Activated CD8-positive, alpha-beta T cell treated with anti-CD3 and anti-CD28 coated beads for 36 hours (primary cell): ENCODE results near the gene GDF2. TPM values are rescaled to one million over a fixed set of nuclear protein-coding genes. Genes with fewer than 3 reads are reported as not detected.
A peak's percentile ranks its signal among the peaks of the same experiment; 100 is the strongest.

Experiments
- ATAC-seq: fragments of 200-7000 bp; cut with Tn5 transposase; one replicate; pipeline ENCODE4 v1.10.0; 2021; ENCODE audit warnings: mild to moderate bottlenecking, moderate library complexity
- CTCF ChIA-PET: fragments of 350-600 bp; sonication (Branson Sonifier 250); formaldehyde crosslinking; loops from one replicate; lab custom pipeline; 2021; ENCODE audit warnings: antibody characterized with exemption; lab: Charles Lee
- POLR2A ChIA-PET: fragments of 350-600 bp; sonication (Branson Sonifier 250); formaldehyde crosslinking; loops from one replicate; lab custom pipeline; 2021; ENCODE audit warnings: antibody characterized with exemption; lab: Charles Lee
- DNase-seq: peaks from one replicate; pipeline ENCODE4 v3.0.0-alpha.2; 2020
- H3K27ac Mint-ChIP-seq: one replicate; pipeline ENCODE4 v1.8.0; 2021; ENCODE audit warnings: mild to moderate bottlenecking, mixed read lengths
- H3K27me3 Mint-ChIP-seq: one replicate; pipeline ENCODE4 v1.8.0; 2021; ENCODE audit warnings: mixed read lengths
- H3K36me3 Mint-ChIP-seq: one replicate; pipeline ENCODE4 v1.8.0; 2021; ENCODE audit warnings: low read depth, mixed read lengths
- H3K4me1 Mint-ChIP-seq: one replicate; pipeline ENCODE4 v1.8.0; 2021; ENCODE audit warnings: low read depth, mixed read lengths
- H3K4me3 Mint-ChIP-seq: one replicate; pipeline ENCODE4 v1.8.0; 2021; ENCODE audit warnings: mild to moderate bottlenecking, moderate library complexity, mixed read lengths
- H3K9me3 Mint-ChIP-seq: one replicate; pipeline ENCODE4 v1.8.0; 2021; ENCODE audit warnings: mixed read lengths
- intact Hi-C: fragments of 100-400 bp; cut with micrococcal nuclease; formaldehyde crosslinking; loops from one replicate; pipeline ENCODE4 v1.10.0; 2022
- total RNA-seq, 2 experiments: library from RNA; stranded (reverse); gene quantifications; one replicate each; pipeline ENCODE4 v1.2.3, GENCODE V29; 2021
- TF ChIP-seq, protein P1 (sequence below): fragments of 200-600 bp; IDR thresholded peaks from one replicate; pipeline ENCODE4 v1.8.0; 2022; ENCODE audit warnings: antibody characterized with exemption, mild to moderate bottlenecking

GDF2 gene
- total RNA-seq, 2 experiments from 2014 or later: not detected

DNA sequence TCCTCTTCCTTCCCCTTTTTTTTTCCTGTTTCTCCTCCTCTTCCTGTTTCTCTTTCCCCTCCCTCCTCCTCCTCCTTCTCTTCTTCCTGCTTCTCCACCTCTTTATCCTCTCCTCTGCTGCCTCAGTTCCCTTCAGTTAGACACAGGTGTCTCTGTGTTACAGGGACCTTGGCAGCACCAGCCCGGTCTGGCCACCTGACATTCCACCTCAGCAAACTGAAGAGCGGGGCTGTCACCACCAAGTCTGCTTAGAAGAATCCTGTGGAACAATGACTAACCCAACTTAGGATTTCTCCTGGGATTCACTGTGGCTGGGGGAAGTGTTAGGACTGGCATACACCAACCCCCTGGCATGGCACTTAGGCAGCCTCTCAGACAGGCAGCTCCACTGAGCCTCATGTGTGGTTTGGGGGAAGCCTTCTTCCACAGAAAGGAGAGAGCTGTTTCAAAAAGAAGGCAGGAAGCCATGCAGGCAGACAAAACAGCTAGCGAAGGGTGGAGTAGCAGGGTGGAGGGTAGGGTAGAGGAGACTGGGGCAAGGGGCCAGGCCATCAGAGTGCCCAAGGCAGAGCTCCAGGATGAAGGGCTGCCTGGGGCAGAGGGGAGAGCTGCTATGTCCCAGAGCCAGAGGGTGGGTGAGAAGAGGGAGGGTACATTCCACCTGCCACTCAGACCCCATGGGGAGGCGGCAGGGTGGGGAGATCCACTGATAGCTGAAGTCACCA is 35.5 kb upstream of the GDF2 start:
- Mint-ChIP-seq H3K4me3 (no peak overlapping the region), H3K27ac (peak overlapping the region; percentile 28), H3K27me3 (no peaks in the 10 kb centered on the region), H3K9me3 (no peaks in the 10 kb centered on the region), H3K4me1 (peaks cover 28% of the 10 kb centered on the region), H3K36me3 (no peaks in the 10 kb centered on the region)
- DNase-seq: no peak
- peak; percentile 13 for ATAC-seq
- ChIA-PET CTCF (interaction anchor here (1.3 to 2.2 kb wide), 2 partner anchors 25 to 239 kb away, joined by 3 to 8 read pairs; no protein-coding TSS in a partner anchor), POLR2A (interaction anchor here (1.1 to 1.3 kb wide), 2 partner anchors 9 to 10 kb away, joined by 3 to 5 read pairs; no protein-coding TSS in a partner anchor)
- intact Hi-C loops: no loop called here
- TF ChIP-seq, protein P1, sequence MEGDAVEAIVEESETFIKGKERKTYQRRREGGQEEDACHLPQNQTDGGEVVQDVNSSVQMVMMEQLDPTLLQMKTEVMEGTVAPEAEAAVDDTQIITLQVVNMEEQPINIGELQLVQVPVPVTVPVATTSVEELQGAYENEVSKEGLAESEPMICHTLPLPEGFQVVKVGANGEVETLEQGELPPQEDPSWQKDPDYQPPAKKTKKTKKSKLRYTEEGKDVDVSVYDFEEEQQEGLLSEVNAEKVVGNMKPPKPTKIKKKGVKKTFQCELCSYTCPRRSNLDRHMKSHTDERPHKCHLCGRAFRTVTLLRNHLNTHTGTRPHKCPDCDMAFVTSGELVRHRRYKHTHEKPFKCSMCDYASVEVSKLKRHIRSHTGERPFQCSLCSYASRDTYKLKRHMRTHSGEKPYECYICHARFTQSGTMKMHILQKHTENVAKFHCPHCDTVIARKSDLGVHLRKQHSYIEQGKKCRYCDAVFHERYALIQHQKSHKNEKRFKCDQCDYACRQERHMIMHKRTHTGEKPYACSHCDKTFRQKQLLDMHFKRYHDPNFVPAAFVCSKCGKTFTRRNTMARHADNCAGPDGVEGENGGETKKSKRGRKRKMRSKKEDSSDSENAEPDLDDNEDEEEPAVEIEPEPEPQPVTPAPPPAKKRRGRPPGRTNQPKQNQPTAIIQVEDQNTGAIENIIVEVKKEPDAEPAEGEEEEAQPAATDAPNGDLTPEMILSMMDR: no peak

DNA sequence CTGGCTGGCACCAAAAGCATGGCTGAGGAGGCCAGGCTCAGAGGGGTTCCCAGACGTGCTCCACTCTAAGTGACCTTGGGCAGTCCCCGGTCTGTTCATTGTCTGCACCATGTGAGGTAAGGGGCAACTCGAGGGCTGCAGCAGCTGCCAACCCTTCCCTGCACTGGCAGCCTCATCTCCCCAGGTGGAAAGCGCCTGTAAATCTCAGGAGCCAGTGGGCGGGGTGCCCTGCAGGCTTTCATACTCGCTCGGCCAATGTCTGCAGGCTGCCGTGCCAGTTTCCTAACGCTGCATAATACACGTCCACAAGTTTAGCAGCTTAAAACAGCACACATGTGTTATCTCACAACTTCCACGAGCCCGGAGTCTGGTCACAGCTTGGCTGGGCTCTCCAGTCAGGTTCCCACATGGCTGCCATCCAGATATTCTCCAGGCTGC is 34.9 kb upstream of the GDF2 start:
- Mint-ChIP-seq H3K9me3 (no peaks in the 10 kb centered on the region), H3K27me3 (no peaks in the 10 kb centered on the region), H3K36me3 (no peaks in the 10 kb centered on the region), H3K27ac (no peak overlapping the region), H3K4me3 (no peak overlapping the region), H3K4me1 (peaks cover 25% of the 10 kb centered on the region)
- CTCF ChIA-PET: interaction anchor here (1.1 to 2.2 kb wide), 3 partner anchors 9 to 240 kb away, joined by 3 to 8 read pairs (median 3); no protein-coding TSS in a partner anchor
- TF ChIP-seq, protein P1: no peak
- DNase-seq (no peak), ATAC-seq (no peak)
- intact Hi-C loops: no loop called here
- POLR2A ChIA-PET: no interaction called here

DNA sequence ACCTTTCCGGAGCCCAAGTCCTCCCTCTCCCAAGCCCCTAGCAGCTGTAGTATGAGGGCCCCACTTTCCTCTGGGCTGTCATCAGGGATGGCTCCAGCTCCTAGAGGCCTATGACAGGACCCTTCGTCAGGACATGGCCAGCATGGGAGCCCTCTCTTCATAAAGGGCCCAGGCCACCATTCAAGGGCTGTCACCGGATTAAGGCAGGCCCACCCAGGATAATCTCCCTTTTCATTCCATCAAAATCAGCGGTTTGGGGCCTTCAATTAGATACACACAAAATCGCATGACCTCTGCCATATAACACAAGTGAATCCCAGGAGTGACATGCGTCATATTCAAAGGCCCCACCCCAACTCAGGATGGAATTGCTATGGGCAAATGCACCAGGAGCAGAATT is 34.4 kb upstream of the GDF2 start:
- ATAC-seq: no peak
- POLR2A ChIA-PET: no interaction called here

DNA sequence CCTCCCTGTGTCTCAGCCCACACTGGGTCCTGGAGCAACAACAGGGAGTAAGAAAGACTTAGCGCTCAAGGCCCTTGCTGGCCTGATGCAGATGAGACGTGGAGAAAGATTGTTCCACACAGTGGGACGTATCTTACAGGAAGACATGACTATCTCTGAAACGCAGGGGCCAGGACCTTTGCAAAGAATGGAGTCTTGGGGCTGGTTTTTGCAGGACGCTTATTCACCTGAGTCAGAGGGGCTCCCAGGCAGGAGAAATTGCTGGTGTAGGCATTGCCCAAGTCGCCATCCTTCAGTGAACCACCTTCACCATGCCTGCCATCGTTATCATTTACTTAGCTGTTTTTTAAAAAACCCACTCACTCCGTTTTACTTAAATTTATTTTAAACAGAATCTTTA is 34.0 kb upstream of the GDF2 start:
- DNase-seq: no peak
- Mint-ChIP-seq H3K9me3 (no peaks in the 10 kb centered on the region), H3K4me3 (no peak overlapping the region), H3K36me3 (no peaks in the 10 kb centered on the region), H3K27me3 (no peaks in the 10 kb centered on the region), H3K27ac (no peak overlapping the region), H3K4me1 (peaks cover 25% of the 10 kb centered on the region)
- TF ChIP-seq, protein P1: no peak
- intact Hi-C loops: no loop called here
- POLR2A ChIA-PET: no interaction called here
- CTCF ChIA-PET: interaction anchor here (1.1 to 1.7 kb wide), 2 partner anchors 8 to 24 kb away, joined by 3 to 6 read pairs; no protein-coding TSS in a partner anchor
- no peak for ATAC-seq

More for the DNA sequence above, 34.4 kb upstream of the GDF2 start:
- intact Hi-C loops: no loop called here
- H3K4me1 Mint-ChIP-seq: peaks cover 25% of the 10 kb centered on the region
- H3K27ac Mint-ChIP-seq: no peak overlapping the region
- H3K27me3 Mint-ChIP-seq: no peaks in the 10 kb centered on the region
- H3K9me3 Mint-ChIP-seq: no peaks in the 10 kb centered on the region
- no peak for DNase-seq
- CTCF ChIA-PET: interaction anchor here (1.1 to 1.3 kb wide), 2 partner anchors 9 to 24 kb away, joined by 3 read pairs; no protein-coding TSS in a partner anchor
- TF ChIP-seq, protein P1: no peak
- no peaks in the 10 kb centered on the region for H3K36me3 Mint-ChIP-seq
- no peak overlapping the region for H3K4me3 Mint-ChIP-seq
